Measurements from ENCODE around the gene RFC2. TPM values are rescaled to one million over a fixed set of nuclear protein-coding genes. Genes with fewer than 3 reads are reported as not detected.

Gene RFC2
- total RNA-seq, 1 donor from 2014 or later, result 12.4 TPM

DNA sequence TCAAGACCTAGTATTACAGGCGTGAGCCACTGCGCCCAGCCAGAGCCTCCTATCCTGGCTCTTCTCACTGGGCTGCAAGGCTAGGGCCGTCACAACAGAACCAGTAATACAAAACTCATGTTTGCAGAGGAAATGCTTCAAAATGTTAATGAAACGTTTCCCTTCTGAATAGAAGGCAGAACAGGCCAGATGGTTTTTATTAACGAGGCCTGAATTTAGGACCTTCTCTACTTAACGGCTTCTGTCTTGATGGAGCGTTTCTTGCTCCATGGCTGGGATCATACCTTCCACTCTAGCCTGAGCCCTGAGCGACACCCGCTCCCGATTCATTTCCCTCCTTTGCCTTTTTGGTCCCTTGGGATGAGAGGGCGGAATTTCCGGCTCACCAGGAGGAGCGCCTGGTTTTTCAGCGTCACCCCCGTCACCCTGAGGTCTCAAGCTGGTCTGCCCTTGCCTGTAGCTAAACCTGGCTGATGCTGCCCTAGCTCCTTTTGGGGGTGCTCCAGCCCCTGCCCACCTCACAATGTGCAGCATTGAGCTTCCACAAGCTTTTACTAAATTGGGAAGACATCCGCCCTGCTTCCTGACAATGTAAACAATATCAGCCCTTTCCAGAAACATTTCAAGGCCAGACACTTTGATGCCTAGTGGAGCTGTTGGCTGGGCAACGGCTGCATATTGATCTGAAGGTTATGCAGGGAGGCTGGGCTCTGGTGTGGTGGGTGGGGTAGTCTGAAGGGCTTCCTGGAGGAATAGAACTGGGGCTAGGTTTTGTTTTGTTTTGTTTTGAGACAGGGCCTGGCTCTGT, 40.2 kb upstream of the RFC2 start:
- Histone ChIP-seq H3K36me3 (ENCODE audit: control insufficient read depth, insufficient read depth, low read length) (no peaks in the 10 kb centered on the region), H3K4me3 (ENCODE audit: low read depth, low read length) (no peak overlapping the region), H3K27me3 (ENCODE audit: control insufficient read depth, insufficient read depth, low read length) (no peaks in the 10 kb centered on the region)
- DNase-seq (ENCODE audit: low read depth) (no peak), FAIRE-seq (no peak)
- TF ChIP-seq CTCF (IDR thresholded peaks at IDR 0.05; ENCODE audit: insufficient read depth, low read length, severe bottlenecking), result no peak

DNA sequence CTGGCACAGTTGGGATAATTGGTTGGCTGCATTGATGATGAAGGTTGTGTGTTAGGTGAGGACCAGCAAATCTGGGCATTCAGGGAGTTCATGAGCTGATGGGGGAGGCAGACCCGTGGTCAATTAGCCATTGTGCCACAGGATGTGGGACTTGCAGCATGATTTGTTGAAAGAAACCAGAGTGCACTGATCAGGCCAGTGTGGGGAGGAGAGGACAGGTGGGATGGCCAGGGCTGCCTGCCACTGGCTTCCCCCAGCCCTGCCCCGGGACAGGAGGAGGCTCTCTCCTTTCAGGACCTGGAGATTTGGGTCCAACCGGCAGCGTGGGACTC, 39.3 kb upstream of the RFC2 start:
- H3K4me3 ChIP-seq (ENCODE audit: low read depth, low read length), result no peak overlapping the region

GRCh38 chr7:74292757-74293576, 38.8 kb upstream of the RFC2 start:
- H3K27me3 ChIP-seq (ENCODE audit: control insufficient read depth, insufficient read depth, low read length), result no peaks in the 10 kb centered on the region
- TF ChIP-seq CTCF (IDR thresholded peaks at IDR 0.05; ENCODE audit: insufficient read depth, low read length, severe bottlenecking), result no peak
- no peaks in the 10 kb centered on the region for H3K36me3 ChIP-seq (ENCODE audit: control insufficient read depth, insufficient read depth, low read length)
- H3K4me3 ChIP-seq (ENCODE audit: low read depth, low read length), result no peak overlapping the region
- DNase-seq (ENCODE audit: low read depth) (no peak), FAIRE-seq (no peak)

More for the DNA sequence above, 39.3 kb upstream of the RFC2 start:
- FAIRE-seq (no peak), DNase-seq (ENCODE audit: low read depth) (no peak)
- no peak for TF ChIP-seq CTCF (IDR thresholded peaks at IDR 0.05; ENCODE audit: insufficient read depth, low read length, severe bottlenecking)
- Histone ChIP-seq H3K27me3 (ENCODE audit: control insufficient read depth, insufficient read depth, low read length) (no peaks in the 10 kb centered on the region), H3K36me3 (ENCODE audit: control insufficient read depth, insufficient read depth, low read length) (no peaks in the 10 kb centered on the region)

DNA sequence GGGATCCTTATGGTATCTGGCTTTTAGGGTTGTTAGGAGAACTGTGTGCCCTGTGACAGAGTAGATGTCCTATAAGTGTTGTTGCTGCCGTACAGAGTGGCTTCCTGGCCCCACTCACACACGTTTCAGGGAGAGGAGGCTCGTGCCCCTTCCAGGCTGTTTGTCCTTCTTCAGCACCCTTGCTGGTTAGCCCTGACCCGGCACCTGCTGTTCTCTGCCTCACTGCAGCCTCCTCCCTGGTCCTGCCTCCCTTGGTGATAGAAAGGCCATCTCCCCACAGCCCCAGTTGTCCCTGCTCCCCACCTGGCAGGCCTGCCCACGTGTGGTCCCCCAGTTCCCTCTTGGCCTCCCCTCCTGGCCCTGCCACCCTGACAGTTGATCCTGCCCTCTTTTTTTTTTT, 37.3 kb upstream of the RFC2 start:
- TF ChIP-seq CTCF (IDR thresholded peaks at IDR 0.05; ENCODE audit: insufficient read depth, low read length, severe bottlenecking), result no peak
- Histone ChIP-seq H3K36me3 (ENCODE audit: control insufficient read depth, insufficient read depth, low read length) (no peaks in the 10 kb centered on the region), H3K4me3 (ENCODE audit: low read depth, low read length) (no peak overlapping the region), H3K27me3 (ENCODE audit: control insufficient read depth, insufficient read depth, low read length) (no peaks in the 10 kb centered on the region)
- FAIRE-seq, result no peak
- DNase-seq (ENCODE audit: low read depth), result no peak

DNA sequence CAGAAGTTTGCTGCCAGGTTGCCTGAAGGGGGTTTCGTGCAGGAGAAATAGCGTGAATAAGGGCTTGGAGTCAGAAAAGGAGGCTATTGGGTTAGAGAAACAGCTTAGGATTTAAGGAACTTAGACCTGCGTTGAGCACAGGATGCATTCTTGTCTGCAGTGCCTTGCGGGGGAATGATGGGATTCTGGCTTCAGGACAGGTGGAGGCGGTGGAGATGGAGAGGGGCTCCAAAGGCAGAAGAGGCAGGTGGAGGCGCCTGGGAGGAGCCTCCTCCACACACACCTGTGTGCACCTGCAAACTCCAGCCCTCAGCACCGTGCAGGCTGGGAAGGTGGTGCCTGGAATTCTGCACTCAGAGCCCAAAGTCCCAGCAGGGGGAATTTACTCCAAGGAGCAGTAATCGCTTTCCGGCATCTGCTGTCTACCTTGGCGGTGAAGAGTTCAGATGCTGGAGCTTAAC, 36.8 kb upstream of the RFC2 start:
- TF ChIP-seq CTCF (IDR thresholded peaks at IDR 0.05; ENCODE audit: insufficient read depth, low read length, severe bottlenecking), result no peak
- no peak for DNase-seq (ENCODE audit: low read depth)
- no peaks in the 10 kb centered on the region for H3K27me3 ChIP-seq (ENCODE audit: control insufficient read depth, insufficient read depth, low read length)
- no peak overlapping the region for H3K4me3 ChIP-seq (ENCODE audit: low read depth, low read length)
- no peaks in the 10 kb centered on the region for H3K36me3 ChIP-seq (ENCODE audit: control insufficient read depth, insufficient read depth, low read length)
- FAIRE-seq, result no peak
